Measurements from ENCODE around the gene ZYG11B.

DNA sequence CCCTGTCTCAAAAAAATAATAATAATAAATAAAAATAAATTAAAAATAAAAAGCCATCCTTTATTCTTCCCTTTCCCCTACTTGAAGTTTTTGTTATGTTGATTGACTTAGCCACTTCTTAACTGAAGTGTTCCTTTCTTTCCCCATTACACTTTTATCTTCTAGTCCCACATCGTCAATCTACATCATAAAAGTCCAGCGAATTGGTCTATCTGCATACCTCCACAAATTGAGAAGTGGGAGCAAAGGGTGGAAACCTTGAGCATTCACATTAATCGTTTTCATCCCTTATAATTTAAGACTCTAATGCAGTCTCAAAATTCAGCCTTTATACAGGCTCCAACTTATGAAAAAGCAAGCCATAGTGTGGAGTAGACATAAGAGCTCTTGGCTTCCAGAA, 109.8 kb downstream of the ZYG11B start:
- TF ChIP-seq MYC (IDR thresholded peaks at IDR 0.05; ENCODE audit: low read depth, low read length) = no peak
- TF ChIP-seq, protein P1, sequence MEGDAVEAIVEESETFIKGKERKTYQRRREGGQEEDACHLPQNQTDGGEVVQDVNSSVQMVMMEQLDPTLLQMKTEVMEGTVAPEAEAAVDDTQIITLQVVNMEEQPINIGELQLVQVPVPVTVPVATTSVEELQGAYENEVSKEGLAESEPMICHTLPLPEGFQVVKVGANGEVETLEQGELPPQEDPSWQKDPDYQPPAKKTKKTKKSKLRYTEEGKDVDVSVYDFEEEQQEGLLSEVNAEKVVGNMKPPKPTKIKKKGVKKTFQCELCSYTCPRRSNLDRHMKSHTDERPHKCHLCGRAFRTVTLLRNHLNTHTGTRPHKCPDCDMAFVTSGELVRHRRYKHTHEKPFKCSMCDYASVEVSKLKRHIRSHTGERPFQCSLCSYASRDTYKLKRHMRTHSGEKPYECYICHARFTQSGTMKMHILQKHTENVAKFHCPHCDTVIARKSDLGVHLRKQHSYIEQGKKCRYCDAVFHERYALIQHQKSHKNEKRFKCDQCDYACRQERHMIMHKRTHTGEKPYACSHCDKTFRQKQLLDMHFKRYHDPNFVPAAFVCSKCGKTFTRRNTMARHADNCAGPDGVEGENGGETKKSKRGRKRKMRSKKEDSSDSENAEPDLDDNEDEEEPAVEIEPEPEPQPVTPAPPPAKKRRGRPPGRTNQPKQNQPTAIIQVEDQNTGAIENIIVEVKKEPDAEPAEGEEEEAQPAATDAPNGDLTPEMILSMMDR (IDR thresholded peaks at IDR 0.05; ENCODE audit: low read depth, low read length) = no peak
- TF ChIP-seq, protein P2, sequence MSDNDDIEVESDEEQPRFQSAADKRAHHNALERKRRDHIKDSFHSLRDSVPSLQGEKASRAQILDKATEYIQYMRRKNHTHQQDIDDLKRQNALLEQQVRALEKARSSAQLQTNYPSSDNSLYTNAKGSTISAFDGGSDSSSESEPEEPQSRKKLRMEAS (IDR thresholded peaks at IDR 0.05; ENCODE audit: low read depth, low read length) = no peak
